HL-60 (cell line): Measurements from ENCODE around the gene DUSP2.

Experiments used
- DNase-seq, 2 experiments: peaks; one replicate each; pipeline ENCODE4 v3.0.0-alpha.2; 2010 to 2020; ENCODE audit warnings: low read depth in 1 of 2, low spot score in 1 of 2
- H3K27ac ChIP-seq: fragments of 250-450 bp; sonication (Bioruptor Pico); replicated peaks from 2 replicates; pipeline ENCODE4 v1.5.1; 2020; ENCODE audit warnings: mild to moderate bottlenecking, moderate library complexity
- H3K27me3 ChIP-seq: fragments of 250-450 bp; sonication (Bioruptor Pico); 2 replicates; pipeline ENCODE4 v1.5.1; 2021; ENCODE audit warnings: mild to moderate bottlenecking, moderate library complexity; ENCODE audit not compliant: insufficient read depth, poor library complexity, severe bottlenecking
- H3K4me3 ChIP-seq: replicated peaks from 2 replicates; pipeline ENCODE4 v1.5.1; 2011; ENCODE audit warnings: mild to moderate bottlenecking, control low read depth, low read length; ENCODE audit not compliant: insufficient read depth
- CTCF ChIP-seq: IDR thresholded peaks from one replicate; pipeline ENCODE4 v1.5.1; 2011; ENCODE audit warnings: low read length, control low read depth, inconsistent platforms; ENCODE audit not compliant: insufficient read depth
- GABPA ChIP-seq: IDR thresholded peaks from 2 replicates; pipeline ENCODE4 v1.6.1; 2012; ENCODE audit warnings: low read depth
- POLR2AphosphoS5 ChIP-seq: IDR thresholded peaks from 2 replicates; pipeline ENCODE4 v1.6.1; 2012; ENCODE audit warnings: low read depth
- REST ChIP-seq: IDR thresholded peaks from 2 replicates; pipeline ENCODE4 v1.6.1; 2012; ENCODE audit warnings: low read depth; ENCODE audit not compliant: insufficient replicate concordance
- SPI1 ChIP-seq: IDR thresholded peaks from 2 replicates; pipeline ENCODE4 v1.6.1; 2012; ENCODE audit warnings: low read depth, mild to moderate bottlenecking, borderline replicate concordance

Gene DUSP2

GRCh38 chr2:96099861-96100798 is 45.1 kb downstream of the DUSP2 start:
- Histone ChIP-seq H3K27me3 (no peaks in the 10 kb centered on the region), H3K27ac (no peak overlapping the region), H3K4me3 (no peak overlapping the region)
- no peak for DNase-seq
- TF ChIP-seq POLR2AphosphoS5 (no peak), SPI1 (0 out of 2 replicates have a peak, but pooled peaks have one; percentile 3)

- H3K4me3 ChIP-seq: no peak overlapping the region
Measured at GRCh38 chr2:96098900-96099590, 46.2 kb downstream of the DUSP2 start.

GRCh38 chr2:96097951-96098823 is 47.1 kb downstream of the DUSP2 start:
- H3K27me3 ChIP-seq: no peaks in the 10 kb centered on the region
- no peak overlapping the region for H3K27ac ChIP-seq
- no peak for DNase-seq
- no peak overlapping the region for H3K4me3 ChIP-seq
- TF ChIP-seq SPI1: no peak
- no peak for TF ChIP-seq POLR2AphosphoS5
- no peak for TF ChIP-seq REST
- no peak for TF ChIP-seq CTCF
- TF ChIP-seq GABPA: no peak

More at GRCh38 chr2:96098900-96099590, 46.2 kb downstream of the DUSP2 start:
- H3K27me3 ChIP-seq: no peaks in the 10 kb centered on the region
- no peak overlapping the region for H3K27ac ChIP-seq
- TF ChIP-seq REST (no peak), CTCF (no peak), GABPA (no peak), SPI1 (no peak), POLR2AphosphoS5 (no peak)
- DNase-seq: no peak
